ENCODE measurements around the gene CTBP2. TPM values are rescaled to one million over a fixed set of nuclear protein-coding genes. Genes with fewer than 3 reads are reported as not detected.

Gene CTBP2
- total RNA-seq, 1 experiment from 2014 or later = 191 TPM

- TF ChIP-seq ATF3 (CRISPR knock-in tag; conservative IDR thresholded peaks at IDR 0.05) (no peak), KAT7 (CRISPR knock-in tag; IDR thresholded peaks at IDR 0.05; ENCODE audit: borderline replicate concordance) (no peak), MYBL2 (CRISPR knock-in tag; IDR thresholded peaks at IDR 0.05) (no peak), ATF2 (CRISPR knock-in tag; IDR thresholded peaks at IDR 0.05; ENCODE audit: borderline replicate concordance, low read depth) (no peak), EMX1 (CRISPR knock-in tag; IDR thresholded peaks at IDR 0.05) (no peak)
Observed at GRCh38 chr10:125201108-125201524, 40.8 kb upstream of the CTBP2 start (continued).

- H3K4me3 Mint-ChIP-seq = no peak overlapping the region
- H3K9me3 Mint-ChIP-seq = no peaks in the 10 kb centered on the region
- H3K36me3 Mint-ChIP-seq = no peaks in the 10 kb centered on the region
- TF ChIP-seq ZNF671 (CRISPR knock-in tag; IDR thresholded peaks at IDR 0.05) (no peak), CREM (CRISPR knock-in tag; IDR thresholded peaks at IDR 0.05) (no peak), NR2C2 (CRISPR knock-in tag; IDR thresholded peaks at IDR 0.05) (no peak), TEAD4 (CRISPR knock-in tag; IDR thresholded peaks at IDR 0.05) (no peak), KAT7 (CRISPR knock-in tag; IDR thresholded peaks at IDR 0.05; ENCODE audit: borderline replicate concordance) (no peak), JAZF1 (CRISPR knock-in tag; IDR thresholded peaks at IDR 0.05) (no peak), USF1 (CRISPR knock-in tag; IDR thresholded peaks at IDR 0.05) (no peak), ZBTB43 (CRISPR knock-in tag; IDR thresholded peaks at IDR 0.05) (no peak), IRF1 (CRISPR knock-in tag; IDR thresholded peaks at IDR 0.05) (no peak), ERG (CRISPR knock-in tag; IDR thresholded peaks at IDR 0.05) (no peak), ZNF263 (CRISPR knock-in tag; IDR thresholded peaks at IDR 0.05; ENCODE audit: low read depth) (no peak), HMGA2 (CRISPR knock-in tag; IDR thresholded peaks at IDR 0.05) (no peak), GABPB1 (CRISPR knock-in tag; IDR thresholded peaks at IDR 0.05) (no peak), CREB1 (CRISPR knock-in tag; IDR thresholded peaks at IDR 0.05) (no peak), E2F4 (CRISPR knock-in tag; IDR thresholded peaks at IDR 0.05; ENCODE audit: borderline replicate concordance, low read depth) (no peak)
- no peaks in the 10 kb centered on the region for H3K27me3 Mint-ChIP-seq (ENCODE audit: low read depth)
- ATAC-seq (no peak), DNase-seq (ENCODE audit: low spot score) (no peak)
- CTCF ChIA-PET = no interaction called here
- no peaks in the 10 kb centered on the region for H3K4me1 Mint-ChIP-seq
- H3K27ac Mint-ChIP-seq = no peak overlapping the region
- POLR2A ChIA-PET = no interaction called here
Observed at GRCh38 chr10:125200396-125200795, 40.0 kb upstream of the CTBP2 start.

Data from WTC11 (cell line).